ENCODE data around the gene CDH13.

Gene CDH13

GRCh38 chr16:83464991-83465390 is 838.2 kb downstream of the CDH13 start:
- ATAC-seq (ENCODE audit: insufficient read depth, low read depth) (no peak), DNase-seq (no peak)
- H3K4me3 ChIP-seq (ENCODE audit: low read depth in 1 of 2, low read length in 2 of 2): no peak overlapping the region
- H3K4me2 ChIP-seq (ENCODE audit: insufficient read depth, low read length): no peak overlapping the region
- TF ChIP-seq EZH2 (IDR thresholded peaks at IDR 0.05; ENCODE audit: borderline replicate concordance, low read depth, low read length, severe bottlenecking) (no peak), CTCF (IDR thresholded peaks at IDR 0.05; ENCODE audit: borderline replicate concordance, extremely low read depth, low read length, poor library complexity, severe bottlenecking) (no peak)
- no peak overlapping the region for H2AFZ ChIP-seq (ENCODE audit: low read depth, low read length)
- no peaks in the 10 kb centered on the region for H3K79me2 ChIP-seq (ENCODE audit: insufficient read depth, low read length)
- H3K27me3 ChIP-seq (ENCODE audit: insufficient read depth, low read length, poor library complexity): no peaks in the 10 kb centered on the region
- no peaks in the 10 kb centered on the region for H3K4me1 ChIP-seq (ENCODE audit: insufficient read depth, low read length)
- no peaks in the 10 kb centered on the region for H4K20me1 ChIP-seq (ENCODE audit: insufficient read depth, low read length)
- H3K9me3 ChIP-seq (ENCODE audit: insufficient read depth, low read length, severe bottlenecking): no peaks in the 10 kb centered on the region
- H3K36me3 ChIP-seq (ENCODE audit: insufficient read depth, low read length): no peaks in the 10 kb centered on the region
- H3K27ac ChIP-seq (ENCODE audit: low read length): no peak overlapping the region
- no peak overlapping the region for H3K9ac ChIP-seq (ENCODE audit: low read depth, low read length)

GRCh38 chr16:83470416-83470815 is 843.6 kb downstream of the CDH13 start:
- Histone ChIP-seq H3K27ac (ENCODE audit: low read length) (no peak overlapping the region), H3K4me3 (ENCODE audit: low read depth in 1 of 2, low read length in 2 of 2) (no peak overlapping the region), H2AFZ (ENCODE audit: low read depth, low read length) (no peak overlapping the region), H3K36me3 (ENCODE audit: insufficient read depth, low read length) (no peaks in the 10 kb centered on the region), H3K9ac (ENCODE audit: low read depth, low read length) (no peak overlapping the region), H3K27me3 (ENCODE audit: insufficient read depth, low read length, poor library complexity) (peaks cover 3% of the 10 kb centered on the region), H3K9me3 (ENCODE audit: insufficient read depth, low read length, severe bottlenecking) (no peaks in the 10 kb centered on the region), H3K4me2 (ENCODE audit: insufficient read depth, low read length) (no peak overlapping the region), H4K20me1 (ENCODE audit: insufficient read depth, low read length) (no peaks in the 10 kb centered on the region), H3K4me1 (ENCODE audit: insufficient read depth, low read length) (no peaks in the 10 kb centered on the region), H3K79me2 (ENCODE audit: insufficient read depth, low read length) (no peaks in the 10 kb centered on the region)
- no peak for DNase-seq
- ATAC-seq (ENCODE audit: insufficient read depth, low read depth): no peak
- no peak for TF ChIP-seq EZH2 (IDR thresholded peaks at IDR 0.05; ENCODE audit: borderline replicate concordance, low read depth, low read length, severe bottlenecking)
- TF ChIP-seq CTCF (IDR thresholded peaks at IDR 0.05; ENCODE audit: borderline replicate concordance, extremely low read depth, low read length, poor library complexity, severe bottlenecking): no peak

GRCh38 chr16:83472776-83473501 is 846.2 kb downstream of the CDH13 start:
- Histone ChIP-seq H3K27ac (ENCODE audit: low read length) (no peak overlapping the region), H3K4me1 (ENCODE audit: insufficient read depth, low read length) (no peaks in the 10 kb centered on the region), H3K9ac (ENCODE audit: low read depth, low read length) (no peak overlapping the region), H3K9me3 (ENCODE audit: insufficient read depth, low read length, severe bottlenecking) (no peaks in the 10 kb centered on the region), H3K36me3 (ENCODE audit: insufficient read depth, low read length) (no peaks in the 10 kb centered on the region), H4K20me1 (ENCODE audit: insufficient read depth, low read length) (no peaks in the 10 kb centered on the region), H3K4me3 (ENCODE audit: low read depth in 1 of 2, low read length in 2 of 2) (no peak overlapping the region), H3K4me2 (ENCODE audit: insufficient read depth, low read length) (no peak overlapping the region), H3K79me2 (ENCODE audit: insufficient read depth, low read length) (no peaks in the 10 kb centered on the region), H2AFZ (ENCODE audit: low read depth, low read length) (no peak overlapping the region), H3K27me3 (ENCODE audit: insufficient read depth, low read length, poor library complexity) (peaks cover 3% of the 10 kb centered on the region)
- DNase-seq: no peak
- ATAC-seq (ENCODE audit: insufficient read depth, low read depth): no peak
- no peak for TF ChIP-seq EZH2 (IDR thresholded peaks at IDR 0.05; ENCODE audit: borderline replicate concordance, low read depth, low read length, severe bottlenecking)
- TF ChIP-seq CTCF (IDR thresholded peaks at IDR 0.05; ENCODE audit: borderline replicate concordance, extremely low read depth, low read length, poor library complexity, severe bottlenecking): no peak
